Hepatocyte (in vitro differentiated cells): ENCODE data around the gene SMAD7.

ENCODE experiments used
- CTCF ChIP-seq: fragments of 200-600 bp; sonication (generic); IDR thresholded peaks from 2 replicates; pipeline ENCODE4 v1.5.1; 2016; ENCODE audit warnings: antibody characterized with exemption, mild to moderate bottlenecking; ENCODE audit not compliant: poor library complexity
- EZH2 ChIP-seq: fragments of 200-600 bp; sonication (generic); IDR thresholded peaks from 2 replicates; pipeline ENCODE4 v1.6.1; 2016; ENCODE audit warnings: antibody characterized with exemption, mild to moderate bottlenecking, borderline replicate concordance
- EZH2phosphoT487 ChIP-seq: fragments of 200-600 bp; sonication (generic); IDR thresholded peaks from one replicate; pipeline ENCODE4 v1.6.1; 2018; ENCODE audit warnings: antibody characterized with exemption, mild to moderate bottlenecking, low read depth, moderate library complexity; ENCODE audit not compliant: unreplicated experiment, severe bottlenecking

GRCh38 chr18:48929941-48930713 is 20.6 kb downstream of the SMAD7 start:
- TF ChIP-seq CTCF (no peak), EZH2phosphoT487 (no peak), EZH2 (no peak)
